ENCODE data around the gene C1orf198. TPM values are rescaled to one million over a fixed set of nuclear protein-coding genes. Genes with fewer than 3 reads are reported as not detected.

Gene C1orf198
- total and polyA plus RNA-seq, 2 of the 8 experiments (the other 6 are each of a cell fraction or from before 2014, with no cell fraction given): 30.6 to 45.0 TPM

DNA sequence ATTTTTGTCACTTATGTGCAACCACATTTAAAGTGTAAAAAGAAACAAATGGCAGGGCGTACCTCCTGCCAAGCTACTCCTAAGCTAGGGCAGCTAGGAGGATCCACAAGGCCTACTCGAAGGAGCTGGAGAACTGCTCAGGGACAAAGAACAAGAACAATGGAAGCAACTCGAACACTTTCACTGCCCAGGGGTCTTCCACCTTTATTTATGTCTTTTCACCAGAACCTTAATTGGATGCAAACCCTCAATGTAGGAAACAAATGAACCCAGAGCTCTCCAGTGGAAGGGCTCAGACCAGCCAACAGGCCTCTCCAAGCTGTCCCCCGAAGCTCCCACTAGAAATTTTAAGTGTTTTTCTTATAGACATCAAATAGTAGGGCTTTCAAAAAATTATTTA, 39.9 kb downstream of the C1orf198 start (continued):
- TF ChIP-seq, protein P1, sequence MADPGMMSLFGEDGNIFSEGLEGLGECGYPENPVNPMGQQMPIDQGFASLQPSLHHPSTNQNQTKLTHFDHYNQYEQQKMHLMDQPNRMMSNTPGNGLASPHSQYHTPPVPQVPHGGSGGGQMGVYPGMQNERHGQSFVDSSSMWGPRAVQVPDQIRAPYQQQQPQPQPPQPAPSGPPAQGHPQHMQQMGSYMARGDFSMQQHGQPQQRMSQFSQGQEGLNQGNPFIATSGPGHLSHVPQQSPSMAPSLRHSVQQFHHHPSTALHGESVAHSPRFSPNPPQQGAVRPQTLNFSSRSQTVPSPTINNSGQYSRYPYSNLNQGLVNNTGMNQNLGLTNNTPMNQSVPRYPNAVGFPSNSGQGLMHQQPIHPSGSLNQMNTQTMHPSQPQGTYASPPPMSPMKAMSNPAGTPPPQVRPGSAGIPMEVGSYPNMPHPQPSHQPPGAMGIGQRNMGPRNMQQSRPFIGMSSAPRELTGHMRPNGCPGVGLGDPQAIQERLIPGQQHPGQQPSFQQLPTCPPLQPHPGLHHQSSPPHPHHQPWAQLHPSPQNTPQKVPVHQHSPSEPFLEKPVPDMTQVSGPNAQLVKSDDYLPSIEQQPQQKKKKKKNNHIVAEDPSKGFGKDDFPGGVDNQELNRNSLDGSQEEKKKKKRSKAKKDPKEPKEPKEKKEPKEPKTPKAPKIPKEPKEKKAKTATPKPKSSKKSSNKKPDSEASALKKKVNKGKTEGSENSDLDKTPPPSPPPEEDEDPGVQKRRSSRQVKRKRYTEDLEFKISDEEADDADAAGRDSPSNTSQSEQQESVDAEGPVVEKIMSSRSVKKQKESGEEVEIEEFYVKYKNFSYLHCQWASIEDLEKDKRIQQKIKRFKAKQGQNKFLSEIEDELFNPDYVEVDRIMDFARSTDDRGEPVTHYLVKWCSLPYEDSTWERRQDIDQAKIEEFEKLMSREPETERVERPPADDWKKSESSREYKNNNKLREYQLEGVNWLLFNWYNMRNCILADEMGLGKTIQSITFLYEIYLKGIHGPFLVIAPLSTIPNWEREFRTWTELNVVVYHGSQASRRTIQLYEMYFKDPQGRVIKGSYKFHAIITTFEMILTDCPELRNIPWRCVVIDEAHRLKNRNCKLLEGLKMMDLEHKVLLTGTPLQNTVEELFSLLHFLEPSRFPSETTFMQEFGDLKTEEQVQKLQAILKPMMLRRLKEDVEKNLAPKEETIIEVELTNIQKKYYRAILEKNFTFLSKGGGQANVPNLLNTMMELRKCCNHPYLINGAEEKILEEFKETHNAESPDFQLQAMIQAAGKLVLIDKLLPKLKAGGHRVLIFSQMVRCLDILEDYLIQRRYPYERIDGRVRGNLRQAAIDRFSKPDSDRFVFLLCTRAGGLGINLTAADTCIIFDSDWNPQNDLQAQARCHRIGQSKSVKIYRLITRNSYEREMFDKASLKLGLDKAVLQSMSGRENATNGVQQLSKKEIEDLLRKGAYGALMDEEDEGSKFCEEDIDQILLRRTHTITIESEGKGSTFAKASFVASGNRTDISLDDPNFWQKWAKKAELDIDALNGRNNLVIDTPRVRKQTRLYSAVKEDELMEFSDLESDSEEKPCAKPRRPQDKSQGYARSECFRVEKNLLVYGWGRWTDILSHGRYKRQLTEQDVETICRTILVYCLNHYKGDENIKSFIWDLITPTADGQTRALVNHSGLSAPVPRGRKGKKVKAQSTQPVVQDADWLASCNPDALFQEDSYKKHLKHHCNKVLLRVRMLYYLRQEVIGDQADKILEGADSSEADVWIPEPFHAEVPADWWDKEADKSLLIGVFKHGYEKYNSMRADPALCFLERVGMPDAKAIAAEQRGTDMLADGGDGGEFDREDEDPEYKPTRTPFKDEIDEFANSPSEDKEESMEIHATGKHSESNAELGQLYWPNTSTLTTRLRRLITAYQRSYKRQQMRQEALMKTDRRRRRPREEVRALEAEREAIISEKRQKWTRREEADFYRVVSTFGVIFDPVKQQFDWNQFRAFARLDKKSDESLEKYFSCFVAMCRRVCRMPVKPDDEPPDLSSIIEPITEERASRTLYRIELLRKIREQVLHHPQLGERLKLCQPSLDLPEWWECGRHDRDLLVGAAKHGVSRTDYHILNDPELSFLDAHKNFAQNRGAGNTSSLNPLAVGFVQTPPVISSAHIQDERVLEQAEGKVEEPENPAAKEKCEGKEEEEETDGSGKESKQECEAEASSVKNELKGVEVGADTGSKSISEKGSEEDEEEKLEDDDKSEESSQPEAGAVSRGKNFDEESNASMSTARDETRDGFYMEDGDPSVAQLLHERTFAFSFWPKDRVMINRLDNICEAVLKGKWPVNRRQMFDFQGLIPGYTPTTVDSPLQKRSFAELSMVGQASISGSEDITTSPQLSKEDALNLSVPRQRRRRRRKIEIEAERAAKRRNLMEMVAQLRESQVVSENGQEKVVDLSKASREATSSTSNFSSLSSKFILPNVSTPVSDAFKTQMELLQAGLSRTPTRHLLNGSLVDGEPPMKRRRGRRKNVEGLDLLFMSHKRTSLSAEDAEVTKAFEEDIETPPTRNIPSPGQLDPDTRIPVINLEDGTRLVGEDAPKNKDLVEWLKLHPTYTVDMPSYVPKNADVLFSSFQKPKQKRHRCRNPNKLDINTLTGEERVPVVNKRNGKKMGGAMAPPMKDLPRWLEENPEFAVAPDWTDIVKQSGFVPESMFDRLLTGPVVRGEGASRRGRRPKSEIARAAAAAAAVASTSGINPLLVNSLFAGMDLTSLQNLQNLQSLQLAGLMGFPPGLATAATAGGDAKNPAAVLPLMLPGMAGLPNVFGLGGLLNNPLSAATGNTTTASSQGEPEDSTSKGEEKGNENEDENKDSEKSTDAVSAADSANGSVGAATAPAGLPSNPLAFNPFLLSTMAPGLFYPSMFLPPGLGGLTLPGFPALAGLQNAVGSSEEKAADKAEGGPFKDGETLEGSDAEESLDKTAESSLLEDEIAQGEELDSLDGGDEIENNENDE (IDR thresholded peaks at IDR 0.05; ENCODE audit: insufficient replicate concordance, low read length): no peak
- TF ChIP-seq YY1 (IDR thresholded peaks at IDR 0.05; ENCODE audit: low read depth, low read length): no peak
- TF ChIP-seq, protein P2, sequence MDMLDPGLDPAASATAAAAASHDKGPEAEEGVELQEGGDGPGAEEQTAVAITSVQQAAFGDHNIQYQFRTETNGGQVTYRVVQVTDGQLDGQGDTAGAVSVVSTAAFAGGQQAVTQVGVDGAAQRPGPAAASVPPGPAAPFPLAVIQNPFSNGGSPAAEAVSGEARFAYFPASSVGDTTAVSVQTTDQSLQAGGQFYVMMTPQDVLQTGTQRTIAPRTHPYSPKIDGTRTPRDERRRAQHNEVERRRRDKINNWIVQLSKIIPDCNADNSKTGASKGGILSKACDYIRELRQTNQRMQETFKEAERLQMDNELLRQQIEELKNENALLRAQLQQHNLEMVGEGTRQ (IDR thresholded peaks at IDR 0.05; ENCODE audit: low read length): no peak
- no peak for TF ChIP-seq TCF12 (IDR thresholded peaks at IDR 0.05; ENCODE audit: low read depth, low read length)
- no peak for TF ChIP-seq CTBP2 (IDR thresholded peaks at IDR 0.05; ENCODE audit: borderline replicate concordance, insufficient read depth, insufficient read length, low read length)
- no peak for TF ChIP-seq JUND (IDR thresholded peaks at IDR 0.05; ENCODE audit: low read length)
